HG03575 (cell line): ENCODE results near the gene ZMYM2.
"Not testable (repeated sequence)": the region's sequence is repeated elsewhere in the genome, so short reads cannot be mapped to it uniquely, and the experiment has no call there.

Experiments used
- ATAC-seq: cut with Tn5 transposase; IDR thresholded peaks from one replicate; pipeline ENCODE4 v1.9.1; 2021; ENCODE audit not compliant: unreplicated experiment, insufficient number of reproducible peaks, low FRiP score; ENCODE audit errors: extremely low read depth

ZMYM2 gene

GRCh38 chr13:20035130-20035529, 76.6 kb downstream of the ZMYM2 start:
- no peak for ATAC-seq

GRCh38 chr13:20037908-20038307, 79.4 kb downstream of the ZMYM2 start:
- no peak for ATAC-seq

DNA sequence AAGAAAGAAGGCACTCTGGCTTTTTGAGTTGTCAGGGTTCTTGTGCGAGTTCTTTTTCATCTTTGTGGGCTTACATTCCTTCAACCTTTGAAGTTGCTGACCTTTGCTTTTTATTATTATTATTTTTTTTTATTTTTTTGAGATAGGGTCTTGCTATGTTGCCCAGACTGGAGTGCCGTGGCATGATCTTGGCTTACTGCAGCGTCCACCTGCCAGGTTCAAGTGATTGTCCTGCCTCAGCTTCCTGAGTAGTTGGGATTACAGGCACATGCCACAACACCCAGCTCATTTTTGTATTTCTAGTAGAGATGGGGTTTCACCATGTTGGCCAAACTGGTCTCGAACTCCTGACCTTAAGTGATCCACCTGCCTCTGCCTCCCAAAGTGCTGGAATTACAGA, 84.1 kb downstream of the ZMYM2 start:
- not testable (repeated sequence) for ATAC-seq

GRCh38 chr13:20043207-20043925, 84.8 kb downstream of the ZMYM2 start:
- no peak for ATAC-seq

- no peak for ATAC-seq
These were observed 85.6 kb downstream of the ZMYM2 start for GRCh38 chr13:20044086-20044485.

DNA sequence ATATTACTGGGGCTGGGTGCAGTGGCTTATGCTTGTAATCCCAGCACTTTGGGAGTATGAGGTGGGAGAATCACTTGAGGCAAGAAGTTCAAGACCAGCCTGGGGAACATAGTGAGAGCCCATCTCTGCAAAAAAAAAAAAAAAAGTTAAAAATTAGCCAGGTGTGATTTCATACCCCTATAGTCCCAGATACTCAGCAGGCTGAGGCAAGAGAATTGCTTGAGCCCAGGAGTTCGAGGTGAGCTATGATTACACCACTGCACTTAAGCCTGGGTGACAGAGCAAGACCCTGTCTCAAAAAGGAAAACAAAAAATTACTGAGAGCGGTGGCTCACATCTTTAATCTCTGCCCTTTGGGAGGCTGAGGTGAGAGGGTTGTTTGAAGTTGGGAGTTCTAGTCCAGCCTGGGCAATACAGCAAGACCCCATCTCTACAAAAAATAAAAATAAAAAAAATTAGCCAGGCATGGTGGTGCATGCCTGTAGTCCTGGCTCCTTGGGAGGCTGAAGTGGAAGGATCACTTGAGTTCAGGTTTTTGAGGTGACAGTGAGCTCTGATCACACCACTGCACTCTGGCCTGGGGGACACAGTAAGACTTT, 87.5 kb downstream of the ZMYM2 start:
- no peak for ATAC-seq

DNA sequence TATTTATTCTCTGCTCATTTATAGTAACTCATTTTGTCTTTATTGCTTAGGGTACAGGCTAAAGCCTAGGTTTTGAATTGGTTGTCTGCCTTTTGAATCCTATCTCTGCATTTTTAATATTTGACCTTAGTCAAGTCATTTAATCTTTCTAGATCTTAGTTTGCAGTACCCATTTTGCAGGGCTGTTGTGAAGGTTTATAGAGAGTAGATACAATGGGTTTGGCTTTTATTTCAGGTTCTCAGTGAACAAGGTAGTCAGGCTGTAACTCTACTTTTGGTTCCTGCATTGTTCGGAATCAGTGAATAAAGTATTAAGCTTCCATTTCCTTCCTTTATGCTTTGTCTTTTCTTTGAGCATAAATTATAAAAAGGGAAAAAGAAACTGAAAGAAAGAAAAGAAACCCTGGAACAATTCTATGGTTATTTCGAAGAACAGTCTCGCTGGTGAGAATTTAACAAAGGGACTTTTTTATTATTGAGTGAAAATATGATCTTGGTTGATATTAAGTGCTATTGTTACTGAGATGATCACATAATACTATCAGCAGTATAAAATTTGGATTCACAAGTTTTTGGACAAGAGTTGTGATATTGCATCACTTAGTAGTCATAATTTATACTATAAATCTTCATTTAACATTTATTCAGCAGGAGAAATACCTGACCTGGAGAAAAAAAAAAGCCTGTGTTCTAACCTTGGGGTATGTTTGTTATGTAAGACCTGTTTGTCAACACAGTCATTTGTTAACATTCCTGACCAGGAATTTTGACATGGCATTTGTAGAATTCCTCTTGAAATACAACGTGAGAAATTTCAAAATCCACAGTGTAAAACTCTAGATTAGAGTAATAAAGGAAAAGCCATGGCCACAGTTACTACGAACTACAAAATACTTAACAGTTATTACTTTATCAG, 91.3 kb downstream of the ZMYM2 start:
- ATAC-seq, result no peak

DNA sequence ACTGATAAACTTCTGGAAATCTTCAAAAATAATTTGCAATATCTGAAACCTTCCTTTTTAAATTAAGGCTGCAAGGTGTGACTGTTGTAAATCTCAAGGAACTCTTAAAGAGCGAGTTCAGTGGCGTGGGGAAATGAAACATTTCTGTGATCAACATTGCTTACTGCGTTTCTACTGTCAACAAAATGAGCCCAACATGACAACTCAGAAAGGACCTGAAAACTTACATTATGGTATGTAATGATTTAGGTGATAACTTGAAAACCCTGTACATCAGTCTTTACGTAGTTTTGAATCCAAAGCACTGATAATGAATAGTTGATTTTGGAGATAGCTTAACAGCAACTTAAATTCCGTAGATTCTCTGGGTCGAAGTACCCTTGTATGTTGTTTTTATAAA, 92.8 kb downstream of the ZMYM2 start:
- ATAC-seq, result no peak

DNA sequence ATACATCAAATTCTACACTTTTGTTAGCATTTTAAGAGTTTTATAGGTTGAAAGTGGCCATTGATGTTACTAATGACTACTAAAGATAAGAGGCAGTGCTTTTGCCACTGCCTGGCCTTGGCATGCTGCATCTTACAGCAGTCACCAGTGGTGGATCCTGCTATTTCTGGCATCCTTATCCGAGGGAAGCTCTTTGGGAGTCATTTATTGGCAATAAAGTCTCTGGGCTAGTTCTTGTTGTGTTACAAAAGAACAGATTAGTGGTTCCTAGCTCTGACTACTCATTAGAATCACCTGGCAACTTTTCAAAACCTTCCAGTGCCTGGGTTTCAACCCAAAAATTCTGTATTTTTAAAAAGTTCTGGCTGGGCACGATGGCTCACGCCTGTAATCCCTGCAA, 94.5 kb downstream of the ZMYM2 start:
- no peak for ATAC-seq

- no peak for ATAC-seq
These were observed 95.4 kb downstream of the ZMYM2 start for GRCh38 chr13:20053891-20054290.

- no peak for ATAC-seq
These were observed 96.1 kb downstream of the ZMYM2 start for GRCh38 chr13:20054586-20054985.

- no peak for ATAC-seq
These were observed 98.7 kb downstream of the ZMYM2 start for GRCh38 chr13:20057214-20057613.

DNA sequence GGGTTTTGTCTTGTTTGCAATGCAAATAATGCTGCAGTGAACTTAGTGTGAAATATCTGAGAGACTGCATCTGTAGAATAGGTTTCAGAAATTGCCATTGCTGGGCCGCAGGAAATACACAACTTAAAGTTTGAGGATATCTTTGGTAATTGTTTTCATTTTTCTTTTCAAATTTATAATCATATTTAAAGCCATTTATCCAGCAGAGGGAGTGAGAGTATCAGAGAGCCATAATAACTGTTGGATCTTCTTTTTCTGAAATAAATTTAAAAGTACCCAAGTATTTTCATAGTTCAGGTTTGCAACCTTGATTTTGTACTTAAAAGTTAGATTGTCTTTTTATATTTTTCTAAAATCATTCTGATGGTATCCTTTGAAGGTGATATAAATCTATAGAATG, 99.4 kb downstream of the ZMYM2 start:
- ATAC-seq, result no peak

DNA sequence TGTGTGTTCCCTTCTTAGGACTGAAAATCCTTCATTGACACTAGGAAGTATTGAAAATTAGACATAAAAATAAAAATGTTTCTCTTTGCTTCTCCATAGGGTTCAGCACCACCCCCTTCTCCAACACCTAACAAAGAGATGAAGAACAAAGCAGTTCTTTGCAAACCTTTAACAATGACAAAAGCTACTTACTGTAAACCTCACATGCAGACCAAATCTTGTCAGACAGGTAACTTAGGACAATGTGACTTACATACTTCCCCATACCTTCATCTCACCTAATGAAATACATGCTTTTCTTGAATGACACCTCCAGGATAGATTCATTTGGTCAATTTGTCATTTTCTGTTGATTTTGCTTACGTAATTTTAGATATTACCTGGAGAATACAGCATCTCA, 99.9 kb downstream of the ZMYM2 start:
- no peak for ATAC-seq

DNA sequence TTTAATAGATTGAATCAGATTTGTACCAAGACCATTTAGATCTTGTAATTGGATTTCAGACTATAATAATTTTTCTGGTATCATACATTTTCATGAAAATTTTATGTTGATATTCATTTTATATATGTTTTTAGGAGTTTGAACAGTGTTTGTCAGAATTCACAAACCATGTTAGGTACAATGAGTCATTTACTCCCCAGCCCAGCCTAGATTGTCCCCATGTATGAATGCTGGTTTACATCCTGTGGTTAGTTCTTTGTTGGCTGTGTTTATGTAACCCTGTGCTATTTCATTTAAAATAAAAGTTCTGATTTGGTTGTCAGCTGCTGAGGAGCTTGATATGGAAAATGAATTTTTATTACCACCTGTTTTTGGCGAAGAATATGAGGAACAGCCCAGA, 105.6 kb downstream of the ZMYM2 start:
- ATAC-seq, result no peak

- no peak for ATAC-seq
These were observed 107.0 kb downstream of the ZMYM2 start for GRCh38 chr13:20065516-20065915.

DNA sequence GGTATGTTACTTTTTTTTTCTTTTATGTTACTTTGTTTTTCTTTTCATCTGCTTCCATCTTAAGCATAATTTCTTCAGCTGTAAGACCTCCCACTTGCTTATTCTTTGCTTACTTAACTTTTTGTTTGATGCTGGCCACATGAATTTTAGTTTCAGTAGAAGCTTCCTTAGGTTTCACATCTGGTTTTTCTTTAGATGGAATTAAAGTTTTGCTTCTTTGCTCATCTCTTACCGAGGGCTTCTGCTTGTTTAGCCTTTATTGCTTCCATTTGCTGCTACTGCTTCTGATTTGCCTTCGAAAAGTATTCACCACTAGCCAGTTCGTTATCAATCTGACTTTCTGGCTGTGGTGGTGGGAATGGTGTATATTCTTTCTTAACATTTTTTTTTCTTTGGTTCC, 111.4 kb downstream of the ZMYM2 start:
- no peak for ATAC-seq

- ATAC-seq, result no peak
These were observed 115.2 kb downstream of the ZMYM2 start for GRCh38 chr13:20073775-20074174.

DNA sequence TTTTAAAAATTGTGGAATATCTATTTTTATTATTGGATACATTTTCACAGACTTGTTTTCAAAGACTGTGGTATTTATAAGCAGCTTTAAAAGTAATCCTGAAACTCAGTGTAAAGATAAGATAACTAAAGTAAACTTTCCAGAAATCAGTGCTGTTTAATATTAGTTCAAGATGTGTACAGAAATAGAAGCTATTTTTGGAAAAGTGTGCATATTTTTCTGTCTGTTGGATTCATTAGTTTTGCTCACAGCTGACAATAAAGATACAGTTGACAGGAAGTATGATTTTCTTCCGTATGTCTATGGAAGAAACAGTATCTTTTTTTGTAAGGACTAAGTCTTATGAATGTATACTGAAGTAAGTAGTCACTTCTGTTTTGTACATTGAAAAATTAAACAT, 116.4 kb downstream of the ZMYM2 start:
- ATAC-seq, result no peak

GRCh38 chr13:20077086-20077485, 118.6 kb downstream of the ZMYM2 start:
- no peak for ATAC-seq
